GM18861 (cell line): Measurements from ENCODE around the gene AMH.
A peak's percentile ranks its signal among the peaks of the same experiment; 100 is the strongest.

Experiments
- ATAC-seq: cut with Tn5 transposase; IDR thresholded peaks from one replicate; pipeline ENCODE4 v1.9.1; 2021; ENCODE audit not compliant: unreplicated experiment

The AMH gene

DNA sequence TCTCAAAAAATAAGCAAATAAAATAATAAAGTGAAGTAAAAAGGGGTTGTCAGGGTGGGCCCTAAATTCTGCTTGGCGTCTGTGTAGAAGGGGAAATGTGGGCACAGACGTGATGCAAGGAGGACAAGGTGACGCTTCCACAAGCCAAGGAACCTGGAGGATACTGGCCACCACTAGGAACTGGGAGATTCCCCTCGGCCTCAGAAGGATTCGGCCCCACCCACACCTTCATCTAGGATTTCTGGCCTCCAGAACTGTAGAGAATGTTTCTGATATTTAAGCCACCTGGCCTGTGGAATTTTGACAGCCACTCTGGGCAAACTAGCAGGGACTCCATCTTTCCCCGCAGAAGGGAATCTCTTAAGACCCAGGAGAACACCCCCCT lies 14.1 kb upstream of the AMH start:
- no peak for ATAC-seq

DNA sequence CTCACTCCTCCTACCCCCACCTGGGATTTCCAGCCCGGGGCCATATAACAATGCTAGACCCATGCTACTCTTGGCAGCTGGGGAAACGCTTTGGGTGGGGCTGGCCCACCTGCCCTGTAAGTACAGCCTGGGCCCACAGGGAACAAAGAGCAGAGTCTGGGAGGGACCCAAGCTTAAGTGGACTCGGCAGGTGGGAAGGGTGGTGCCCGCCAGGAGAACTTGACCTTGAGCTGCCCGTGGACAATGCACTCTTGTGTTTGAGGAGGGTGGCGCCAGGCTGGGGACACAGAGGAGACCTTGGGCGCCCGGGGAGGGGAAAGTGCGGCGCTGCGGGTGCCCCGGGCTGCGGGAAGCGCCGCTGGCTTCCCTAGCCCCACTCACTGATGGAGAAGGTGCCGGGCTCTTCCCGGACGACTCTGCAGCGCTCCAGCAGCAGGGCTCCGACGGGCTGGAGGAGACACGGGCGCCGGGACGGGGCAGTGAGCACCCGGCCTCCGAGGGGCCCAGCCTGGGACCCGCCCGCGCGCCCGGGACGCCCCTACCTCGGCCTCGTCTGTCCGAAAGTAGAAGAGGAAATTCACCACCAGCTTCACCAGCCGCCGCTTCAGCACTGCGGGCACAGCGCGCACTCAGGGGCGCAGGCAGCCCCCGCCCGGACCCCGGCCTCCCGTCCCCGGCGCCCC lies 13.6 kb upstream of the AMH start:
- peak; percentile 17 for ATAC-seq

DNA sequence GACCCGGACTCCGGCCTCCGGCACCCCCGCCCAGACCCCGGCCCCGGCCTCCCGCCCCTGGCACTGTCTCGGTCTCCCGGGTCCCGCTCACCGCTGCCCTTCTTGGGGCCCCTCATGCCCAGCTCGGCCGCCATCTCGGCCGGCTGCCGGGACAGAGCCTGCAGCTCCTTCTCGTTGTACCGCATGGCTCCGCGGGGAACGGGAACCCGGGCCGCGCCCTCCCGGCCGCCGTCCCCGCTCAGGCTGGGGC lies 13.1 kb upstream of the AMH start:
- no peak for ATAC-seq

GRCh38 chr19:2236314-2237050 lies 12.6 kb upstream of the AMH start, which contains the start of the genes PLEKHJ1 and SF3A2:
Gene PLEKHJ1, minus strand, starts transcription at chr19:2236329. Its CDS starts 81 bp downstream, at chr19:2236248.
Gene SF3A2, plus strand, starts transcription at chr19:2236824. Its CDS starts 6,595 bp downstream, at chr19:2243419.
- ATAC-seq = peak; percentile 70

- ATAC-seq = no peak
Measured at GRCh38 chr19:2237051-2237868, 11.9 kb upstream of the AMH start.

DNA sequence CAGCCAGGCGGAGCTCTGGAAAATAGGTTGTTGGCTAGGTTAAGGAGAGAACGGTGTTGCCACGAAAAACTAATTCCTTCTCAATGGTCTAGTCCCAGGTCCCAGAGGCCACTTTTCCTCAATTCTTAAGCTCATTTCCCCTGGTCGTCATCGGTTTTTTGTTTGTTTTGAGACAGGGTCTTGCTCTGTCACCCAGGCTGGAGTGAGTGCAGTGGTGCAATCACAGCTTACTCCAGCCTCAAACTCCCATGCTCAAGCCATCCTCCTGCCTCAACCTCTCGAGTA lies 11.3 kb upstream of the AMH start:
- no peak for ATAC-seq

GRCh38 chr19:2239173-2239572 lies 9.9 kb upstream of the AMH start:
- no peak for ATAC-seq

- ATAC-seq = no peak
Measured at GRCh38 chr19:2239771-2240770, 9.1 kb upstream of the AMH start.

GRCh38 chr19:2240881-2241760 lies 8.0 kb upstream of the AMH start:
- no peak for ATAC-seq

DNA sequence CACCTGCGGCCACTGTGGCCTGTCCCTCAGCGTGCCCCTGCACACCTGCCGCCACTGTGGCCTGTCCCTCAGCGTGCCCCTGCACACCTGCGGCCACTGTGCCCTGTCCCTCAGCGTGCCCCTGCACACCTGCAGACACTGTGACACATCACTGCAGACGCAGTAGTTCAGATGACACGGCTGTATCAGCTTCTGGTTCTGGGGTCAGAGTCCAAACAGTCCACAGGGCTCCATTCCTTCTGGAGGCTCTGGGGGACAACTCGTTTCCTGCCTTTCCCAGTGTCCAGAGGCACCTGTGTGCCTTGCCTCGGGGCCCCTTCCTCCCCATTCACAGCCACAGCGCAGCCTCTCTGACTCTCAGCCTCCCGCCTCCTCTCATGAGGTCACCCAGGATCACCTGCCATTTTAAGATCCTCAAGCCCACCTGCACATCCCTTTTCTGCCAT lies 7.0 kb upstream of the AMH start:
- no peak for ATAC-seq

GRCh38 chr19:2242816-2243215 lies 6.3 kb upstream of the AMH start:
- no peak for ATAC-seq

- no peak for ATAC-seq
Measured at GRCh38 chr19:2243274-2244124, 5.6 kb upstream of the AMH start.

DNA sequence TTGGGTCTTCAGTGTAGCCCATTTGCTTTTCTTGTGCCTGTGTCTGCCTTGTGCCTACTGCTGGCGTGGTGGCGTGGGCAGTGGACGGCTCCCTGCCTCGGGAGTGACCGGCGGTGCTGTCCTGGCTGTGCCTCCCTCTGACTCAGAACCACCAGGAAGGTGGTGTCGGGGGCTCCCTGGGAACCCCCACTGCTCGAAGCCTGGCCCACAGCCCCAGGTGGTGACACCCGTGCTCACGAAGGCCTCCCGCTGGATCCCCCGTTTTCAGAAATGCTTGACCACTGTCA lies 5.1 kb upstream of the AMH start:
- no peak for ATAC-seq

DNA sequence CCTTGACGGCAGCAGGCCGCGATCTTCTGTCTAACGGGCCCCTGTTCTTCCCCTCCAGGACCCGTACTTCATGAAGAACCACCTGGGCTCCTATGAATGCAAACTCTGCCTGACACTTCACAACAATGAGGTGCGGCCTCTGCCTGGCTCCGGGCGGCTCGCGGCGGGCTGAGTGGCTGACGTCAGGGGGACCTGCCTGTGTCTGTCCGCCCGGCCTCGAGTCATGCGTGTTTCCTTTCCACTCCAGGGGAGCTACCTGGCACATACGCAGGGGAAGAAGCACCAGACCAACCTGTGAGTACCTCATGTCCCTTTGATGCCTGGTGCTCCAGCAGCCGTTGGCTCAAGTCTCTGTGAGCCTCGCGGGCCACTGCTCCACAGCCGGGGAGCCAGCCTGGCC lies 4.6 kb upstream of the AMH start:
- no peak for ATAC-seq

- no peak for ATAC-seq
Measured at GRCh38 chr19:2245273-2245672, 3.9 kb upstream of the AMH start.

GRCh38 chr19:2246014-2246620 lies 3.0 kb upstream of the AMH start:
- ATAC-seq = no peak

- no peak for ATAC-seq
Measured at GRCh38 chr19:2246801-2247361, 2.2 kb upstream of the AMH start.

GRCh38 chr19:2247433-2248101 lies 1.6 kb upstream of the AMH start:
- no peak for ATAC-seq
